ENCODE results near the gene NRXN3.

NRXN3 gene

GRCh38 chr14:79834868-79835267, 1664.7 kb downstream of the NRXN3 start:
- Histone ChIP-seq H3K27me3 (ENCODE audit: insufficient read depth, poor library complexity, severe bottlenecking) (no peaks in the 10 kb centered on the region), H3K4me1 (ENCODE audit: insufficient read depth, poor library complexity, severe bottlenecking) (no peaks in the 10 kb centered on the region), H3K36me3 (ENCODE audit: low read depth) (no peaks in the 10 kb centered on the region), H3K4me3 (ENCODE audit: severe bottlenecking) (no peak overlapping the region), H3K9me3 (ENCODE audit: severe bottlenecking) (no peaks in the 10 kb centered on the region), H3K27ac (ENCODE audit: poor library complexity, severe bottlenecking) (no peak overlapping the region)
- ATAC-seq (ENCODE audit: low read depth) (no peak), DNase-seq (ENCODE audit: low spot score) (no peak)
- no peak for TF ChIP-seq CTCF (IDR thresholded peaks at IDR 0.05; ENCODE audit: poor library complexity, severe bottlenecking)

GRCh38 chr14:79836577-79836976, 1666.4 kb downstream of the NRXN3 start:
- ATAC-seq (ENCODE audit: low read depth) (no peak), DNase-seq (ENCODE audit: low spot score) (no peak)
- Histone ChIP-seq H3K9me3 (ENCODE audit: severe bottlenecking) (no peaks in the 10 kb centered on the region), H3K27ac (ENCODE audit: poor library complexity, severe bottlenecking) (no peak overlapping the region), H3K27me3 (ENCODE audit: insufficient read depth, poor library complexity, severe bottlenecking) (no peaks in the 10 kb centered on the region), H3K4me1 (ENCODE audit: insufficient read depth, poor library complexity, severe bottlenecking) (no peaks in the 10 kb centered on the region), H3K4me3 (ENCODE audit: severe bottlenecking) (no peak overlapping the region), H3K36me3 (ENCODE audit: low read depth) (no peaks in the 10 kb centered on the region)
- TF ChIP-seq CTCF (IDR thresholded peaks at IDR 0.05; ENCODE audit: poor library complexity, severe bottlenecking) = no peak

- no peaks in the 10 kb centered on the region for H3K9me3 ChIP-seq (ENCODE audit: severe bottlenecking)
- H3K4me3 ChIP-seq (ENCODE audit: severe bottlenecking) = no peak overlapping the region
- H3K27ac ChIP-seq (ENCODE audit: poor library complexity, severe bottlenecking) = no peak overlapping the region
- H3K27me3 ChIP-seq (ENCODE audit: insufficient read depth, poor library complexity, severe bottlenecking) = no peaks in the 10 kb centered on the region
- TF ChIP-seq CTCF (IDR thresholded peaks at IDR 0.05; ENCODE audit: poor library complexity, severe bottlenecking) = no peak
- DNase-seq (ENCODE audit: low spot score) = no peak
- no peaks in the 10 kb centered on the region for H3K36me3 ChIP-seq (ENCODE audit: low read depth)
- no peaks in the 10 kb centered on the region for H3K4me1 ChIP-seq (ENCODE audit: insufficient read depth, poor library complexity, severe bottlenecking)
- ATAC-seq (ENCODE audit: low read depth) = no peak
Measured at GRCh38 chr14:79837699-79838098, 1667.5 kb downstream of the NRXN3 start.

GRCh38 chr14:79840103-79840502, 1669.9 kb downstream of the NRXN3 start:
- no peak for DNase-seq (ENCODE audit: low spot score)
- Histone ChIP-seq H3K27ac (ENCODE audit: poor library complexity, severe bottlenecking) (no peak overlapping the region), H3K27me3 (ENCODE audit: insufficient read depth, poor library complexity, severe bottlenecking) (no peaks in the 10 kb centered on the region), H3K36me3 (ENCODE audit: low read depth) (no peaks in the 10 kb centered on the region), H3K9me3 (ENCODE audit: severe bottlenecking) (no peaks in the 10 kb centered on the region), H3K4me1 (ENCODE audit: insufficient read depth, poor library complexity, severe bottlenecking) (no peaks in the 10 kb centered on the region), H3K4me3 (ENCODE audit: severe bottlenecking) (no peak overlapping the region)
- no peak for ATAC-seq (ENCODE audit: low read depth)
- TF ChIP-seq CTCF (IDR thresholded peaks at IDR 0.05; ENCODE audit: poor library complexity, severe bottlenecking) = no peak

- H3K4me3 ChIP-seq (ENCODE audit: severe bottlenecking) = no peak overlapping the region
- ATAC-seq (ENCODE audit: low read depth) (no peak), DNase-seq (ENCODE audit: low spot score) (no peak)
Measured at GRCh38 chr14:79840831-79841230, 1670.7 kb downstream of the NRXN3 start.

More at GRCh38 chr14:79840831-79841230, 1670.7 kb downstream of the NRXN3 start:
- Histone ChIP-seq H3K27me3 (ENCODE audit: insufficient read depth, poor library complexity, severe bottlenecking) (no peaks in the 10 kb centered on the region), H3K9me3 (ENCODE audit: severe bottlenecking) (no peaks in the 10 kb centered on the region), H3K27ac (ENCODE audit: poor library complexity, severe bottlenecking) (no peak overlapping the region), H3K4me1 (ENCODE audit: insufficient read depth, poor library complexity, severe bottlenecking) (no peaks in the 10 kb centered on the region), H3K36me3 (ENCODE audit: low read depth) (no peaks in the 10 kb centered on the region)
- TF ChIP-seq CTCF (IDR thresholded peaks at IDR 0.05; ENCODE audit: poor library complexity, severe bottlenecking) = no peak

Data from RWPE2 (cell line).